Stomach (tissue), 4 donors: ENCODE results near the gene NEUROG1.

Experiments used
- CTCF ChIP-seq, 7 experiments: fragments of 450-650 bp in 4 of 7; fragments of 200-600 bp in 3 of 7; sonication (generic) in 3 of 7; IDR thresholded peaks; one replicate each; pipeline ENCODE4 v1.5.1; 2016 to 2019; ENCODE audit warnings: antibody characterized with exemption in 7 of 7, control low read depth in 2 of 7, mild to moderate bottlenecking in 1 of 7
- POLR2AphosphoS5 ChIP-seq, 3 donors: sonication (generic); formaldehyde crosslinking; IDR thresholded peaks; one replicate each; pipeline ENCODE4 v1.6.1; 2016; ENCODE audit warnings: antibody characterized with exemption in 3 of 3

DNA sequence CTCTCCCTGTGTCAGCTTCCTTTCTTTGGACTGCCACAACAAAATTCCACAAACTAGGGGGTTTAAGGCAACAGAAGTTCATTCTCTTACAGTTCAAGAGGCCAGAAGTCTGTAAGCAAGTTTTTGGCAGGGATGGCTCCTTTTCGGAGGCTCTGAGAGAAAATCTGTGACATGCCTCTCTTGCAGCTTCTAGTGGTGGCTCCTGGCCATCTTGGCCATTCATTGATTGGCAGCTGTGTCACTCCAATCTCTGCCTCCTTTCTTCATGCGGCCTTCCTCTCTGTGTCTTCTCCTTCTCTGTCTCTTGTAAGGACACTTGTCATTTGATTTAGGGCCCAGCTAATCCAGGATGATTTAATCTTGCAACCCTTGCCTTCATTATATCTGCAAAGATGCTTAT, 2.0 kb upstream of the NEUROG1 start:
- TF ChIP-seq POLR2AphosphoS5 (IDR thresholded peaks at IDR 0.05), result no peak
- no peak for TF ChIP-seq CTCF (IDR thresholded peaks at IDR 0.05)
